Dendritic cell treated with granulocyte-macrophage colony-stimulating factor and Interleukin-4, amounts not matched to agents 40 ng/mL and 50 ng/mL, for 4 days (primary cell): ENCODE data around the gene MALT1.
"Not testable (repeated sequence)": the region's sequence is repeated elsewhere in the genome, so short reads cannot be mapped to it uniquely, and the experiment has no call there.

Source experiments
- H3K27ac Mint-ChIP-seq: one replicate; pipeline ENCODE4 v1.8.0; 2022; ENCODE audit warnings: mild to moderate bottlenecking, mixed read lengths
- H3K27me3 Mint-ChIP-seq: one replicate; pipeline ENCODE4 v1.8.0; 2022; ENCODE audit warnings: mild to moderate bottlenecking, mixed read lengths
- H3K36me3 Mint-ChIP-seq: one replicate; pipeline ENCODE4 v1.8.0; 2022; ENCODE audit warnings: low read depth, mixed read lengths
- H3K4me1 Mint-ChIP-seq: one replicate; pipeline ENCODE4 v1.8.0; 2022; ENCODE audit warnings: low read depth, mixed read lengths
- H3K4me3 Mint-ChIP-seq: one replicate; pipeline ENCODE4 v1.8.0; 2022; ENCODE audit warnings: mild to moderate bottlenecking, moderate library complexity, mixed read lengths
- H3K9me3 Mint-ChIP-seq: one replicate; pipeline ENCODE4 v1.8.0; 2022; ENCODE audit warnings: mixed read lengths
- intact Hi-C: fragments of 100-400 bp; cut with micrococcal nuclease; formaldehyde crosslinking; loops from one replicate; pipeline ENCODE4 v1.15.0; 2022

Gene MALT1

GRCh38 chr18:58768293-58768974 is 97.2 kb downstream of the MALT1 start:
- Mint-ChIP-seq H3K4me3 (no peak overlapping the region), H3K27me3 (peaks cover 61% of the 10 kb centered on the region), H3K36me3 (no peaks in the 10 kb centered on the region), H3K4me1 (peaks cover 5% of the 10 kb centered on the region), H3K27ac (no peak overlapping the region), H3K9me3 (no peaks in the 10 kb centered on the region)
- intact Hi-C loops = loop anchor here (5.0 to 10.0 kb wide), 2 partner anchors 164 to 304 kb away; no protein-coding TSS in a partner anchor

- intact Hi-C loops = loop anchor here (5.0 to 10.0 kb wide), 2 partner anchors 165 to 303 kb away; no protein-coding TSS in a partner anchor
- no peaks in the 10 kb centered on the region for H3K9me3 Mint-ChIP-seq
- no peak overlapping the region for H3K4me3 Mint-ChIP-seq
- H3K36me3 Mint-ChIP-seq = no peaks in the 10 kb centered on the region
- H3K4me1 Mint-ChIP-seq = peaks cover 5% of the 10 kb centered on the region
- peaks cover 57% of the 10 kb centered on the region for H3K27me3 Mint-ChIP-seq
- no peak overlapping the region for H3K27ac Mint-ChIP-seq
These were observed 98.1 kb downstream of the MALT1 start for GRCh38 chr18:58769321-58769720.

GRCh38 chr18:58770601-58771000 is 99.3 kb downstream of the MALT1 start:
- no peaks in the 10 kb centered on the region for H3K9me3 Mint-ChIP-seq
- no peaks in the 10 kb centered on the region for H3K36me3 Mint-ChIP-seq
- no peak overlapping the region for H3K27ac Mint-ChIP-seq
- peaks cover 5% of the 10 kb centered on the region for H3K4me1 Mint-ChIP-seq
- H3K27me3 Mint-ChIP-seq = peaks cover 47% of the 10 kb centered on the region
- H3K4me3 Mint-ChIP-seq = no peak overlapping the region
- intact Hi-C loops = no loop called here

GRCh38 chr18:58772161-58772560 is 100.9 kb downstream of the MALT1 start:
- no peak overlapping the region for H3K27ac Mint-ChIP-seq
- peaks cover 35% of the 10 kb centered on the region for H3K27me3 Mint-ChIP-seq
- intact Hi-C loops = no loop called here
- no peaks in the 10 kb centered on the region for H3K36me3 Mint-ChIP-seq
- H3K4me1 Mint-ChIP-seq = peaks cover 5% of the 10 kb centered on the region
- no peaks in the 10 kb centered on the region for H3K9me3 Mint-ChIP-seq
- no peak overlapping the region for H3K4me3 Mint-ChIP-seq

- Mint-ChIP-seq H3K27ac (no peak overlapping the region), H3K36me3 (no peaks in the 10 kb centered on the region), H3K27me3 (peaks cover 9% of the 10 kb centered on the region), H3K4me1 (peaks cover 5% of the 10 kb centered on the region), H3K4me3 (no peak overlapping the region), H3K9me3 (no peaks in the 10 kb centered on the region)
- intact Hi-C loops = no loop called here
These were observed 104.8 kb downstream of the MALT1 start for GRCh38 chr18:58776084-58776483.

GRCh38 chr18:58776541-58776940 is 105.3 kb downstream of the MALT1 start:
- not testable (repeated sequence) for H3K4me1 Mint-ChIP-seq

GRCh38 chr18:58777471-58777870 is 106.2 kb downstream of the MALT1 start:
- H3K36me3 Mint-ChIP-seq = no peaks in the 10 kb centered on the region
- peaks cover 7% of the 10 kb centered on the region for H3K27me3 Mint-ChIP-seq
- H3K4me3 Mint-ChIP-seq = no peak overlapping the region
- H3K4me1 Mint-ChIP-seq = peaks cover 5% of the 10 kb centered on the region
- H3K9me3 Mint-ChIP-seq = no peaks in the 10 kb centered on the region
- no peak overlapping the region for H3K27ac Mint-ChIP-seq
- intact Hi-C loops = no loop called here

More at GRCh38 chr18:58776541-58776940, 105.3 kb downstream of the MALT1 start:
- H3K27me3 Mint-ChIP-seq, H3K36me3 Mint-ChIP-seq, H3K9me3 Mint-ChIP-seq, H3K4me3 Mint-ChIP-seq, H3K27ac Mint-ChIP-seq, intact Hi-C loops: not testable (repeated sequence)

- Mint-ChIP-seq H3K4me3 (no peak overlapping the region), H3K4me1 (peaks cover 5% of the 10 kb centered on the region), H3K27ac (no peak overlapping the region), H3K36me3 (no peaks in the 10 kb centered on the region), H3K9me3 (no peaks in the 10 kb centered on the region), H3K27me3 (peaks cover 8% of the 10 kb centered on the region)
- intact Hi-C loops = no loop called here
These were observed 108.3 kb downstream of the MALT1 start for GRCh38 chr18:58779529-58779928.

GRCh38 chr18:58780045-58780444 is 108.8 kb downstream of the MALT1 start:
- Mint-ChIP-seq H3K9me3 (no peaks in the 10 kb centered on the region), H3K4me3 (no peak overlapping the region), H3K27ac (no peak overlapping the region), H3K27me3 (peaks cover 8% of the 10 kb centered on the region), H3K36me3 (no peaks in the 10 kb centered on the region), H3K4me1 (peaks cover 5% of the 10 kb centered on the region)
- intact Hi-C loops = no loop called here

- intact Hi-C loops = loop anchor here (1.0 kb wide), 1 partner anchor 276 kb away; no protein-coding TSS in a partner anchor
- no peak overlapping the region for H3K4me3 Mint-ChIP-seq
- no peaks in the 10 kb centered on the region for H3K36me3 Mint-ChIP-seq
- H3K27ac Mint-ChIP-seq = no peak overlapping the region
- H3K4me1 Mint-ChIP-seq = peaks cover 5% of the 10 kb centered on the region
- no peaks in the 10 kb centered on the region for H3K9me3 Mint-ChIP-seq
- peaks cover 8% of the 10 kb centered on the region for H3K27me3 Mint-ChIP-seq
These were observed 110.4 kb downstream of the MALT1 start for GRCh38 chr18:58781627-58782194.

GRCh38 chr18:58784601-58785137 is 113.4 kb downstream of the MALT1 start:
- H3K36me3 Mint-ChIP-seq = no peaks in the 10 kb centered on the region
- no peak overlapping the region for H3K4me3 Mint-ChIP-seq
- intact Hi-C loops = no loop called here
- no peaks in the 10 kb centered on the region for H3K4me1 Mint-ChIP-seq
- H3K27me3 Mint-ChIP-seq = peaks cover 2% of the 10 kb centered on the region
- H3K9me3 Mint-ChIP-seq = no peaks in the 10 kb centered on the region
- H3K27ac Mint-ChIP-seq = no peak overlapping the region

- Mint-ChIP-seq H3K4me3 (no peak overlapping the region), H3K9me3 (no peaks in the 10 kb centered on the region), H3K36me3 (no peaks in the 10 kb centered on the region), H3K4me1 (no peaks in the 10 kb centered on the region), H3K27me3 (peaks cover 2% of the 10 kb centered on the region), H3K27ac (no peak overlapping the region)
- intact Hi-C loops = no loop called here
These were observed 114.0 kb downstream of the MALT1 start for GRCh38 chr18:58785171-58785805.

GRCh38 chr18:58785870-58786269 is 114.6 kb downstream of the MALT1 start:
- intact Hi-C loops = no loop called here

GRCh38 chr18:58787536-58788149 is 116.4 kb downstream of the MALT1 start:
- Mint-ChIP-seq H3K9me3 (no peaks in the 10 kb centered on the region), H3K4me3 (no peak overlapping the region), H3K27me3 (no peaks in the 10 kb centered on the region), H3K36me3 (no peaks in the 10 kb centered on the region), H3K4me1 (no peaks in the 10 kb centered on the region), H3K27ac (no peak overlapping the region)
- intact Hi-C loops = no loop called here

More at GRCh38 chr18:58785870-58786269, 114.6 kb downstream of the MALT1 start:
- no peak overlapping the region for H3K27ac Mint-ChIP-seq
- H3K9me3 Mint-ChIP-seq = no peaks in the 10 kb centered on the region
- H3K4me1 Mint-ChIP-seq = no peaks in the 10 kb centered on the region
- H3K36me3 Mint-ChIP-seq = no peaks in the 10 kb centered on the region
- peaks cover 2% of the 10 kb centered on the region for H3K27me3 Mint-ChIP-seq
- H3K4me3 Mint-ChIP-seq = no peak overlapping the region
